A549 treated with Mapracorat at 1 μM for 4 hours (cell line): ENCODE measurements around the gene CHMP2B. TPM values are rescaled to one million over a fixed set of nuclear protein-coding genes. Genes with fewer than 3 reads are reported as not detected.

Experiments
- total RNA-seq: library from RNA; stranded (reverse); fragments of 200-300 nt; extraction: Qiagen RNA extraction; gene quantifications from 5 replicates; pipeline ENCODE4 v1.2.3, GENCODE V29; 2022

CHMP2B gene
- 92.6 to 119 TPM (median 100 TPM) in 5 replicates for total RNA-seq

GRCh38 chr3:87227104-87227834, at the start of gene CHMP2B:
Gene CHMP2B, plus strand, starts transcription at chr3:87227309. Its CDS starts 214 bp downstream, at chr3:87227523.

GRCh38 chr3:87276484-87276883, 49.4 kb downstream of the CHMP2B start, which contains the start of gene POU1F1:
Gene POU1F1, minus strand, starts transcription at chr3:87276584. Its CDS starts 122 bp downstream, at chr3:87276462.

Other genes with a start within 250 kb of the CHMP2B start
- 5.1 to 15.1 TPM (median 9.3 TPM) in 5 replicates for gene VGLL3, start 236.2 kb upstream of the CHMP2B start, total RNA-seq
- not detected in 5 replicates for gene POU1F1, start 49.3 kb downstream of the CHMP2B start, total RNA-seq